MCF 10A (cell line): ENCODE results near the gene DDX1. TPM values are rescaled to one million over a fixed set of nuclear protein-coding genes. Genes with fewer than 3 reads are reported as not detected.

Experiments
- BruUV-seq: library from RNA; stranded (reverse); fragments of 400-500 nt; replicated peaks from 2 replicates; lab custom pipeline; 2021; lab: Mats Ljungman, UMichigan
- CTCF ChIA-PET: fragments of 300-600 bp; sonication (Branson Sonifier 250); formaldehyde crosslinking; extraction: SDS; loops from one replicate; lab custom pipeline; 2021; ENCODE audit warnings: antibody characterized with exemption, inconsistent platforms; lab: Yijun Ruan, JAX
- POLR2A ChIA-PET: fragments of 300-600, 350-650 bp; sonication (Branson Sonifier 250); formaldehyde crosslinking; extraction: SDS; loops from one replicate; lab custom pipeline; 2020; ENCODE audit warnings: antibody characterized with exemption, inconsistent platforms; lab: Yijun Ruan, JAX
- DNase-seq: peaks from one replicate; pipeline ENCODE4 v3.0.0-alpha.2; 2018; ENCODE audit not compliant: unreplicated experiment
- H3K27ac Mint-ChIP-seq: one replicate; pipeline ENCODE4 v1.8.0; 2022; ENCODE audit warnings: mild to moderate bottlenecking, low read depth, mixed read lengths; ENCODE audit not compliant: unreplicated experiment
- H3K27me3 Mint-ChIP-seq: one replicate; pipeline ENCODE4 v1.8.0; 2022; ENCODE audit warnings: mixed read lengths; ENCODE audit not compliant: insufficient read depth, unreplicated experiment
- H3K36me3 Mint-ChIP-seq: one replicate; pipeline ENCODE4 v1.8.0; 2022; ENCODE audit warnings: mild to moderate bottlenecking, moderate library complexity, mixed read lengths; ENCODE audit not compliant: insufficient read depth, unreplicated experiment
- H3K4me1 Mint-ChIP-seq: one replicate; pipeline ENCODE4 v1.8.0; 2022; ENCODE audit warnings: mixed read lengths; ENCODE audit not compliant: insufficient read depth, unreplicated experiment
- H3K4me3 Mint-ChIP-seq: one replicate; pipeline ENCODE4 v1.8.0; 2022; ENCODE audit warnings: mild to moderate bottlenecking, moderate library complexity, mixed read lengths; ENCODE audit not compliant: unreplicated experiment
- H3K9me3 Mint-ChIP-seq: one replicate; pipeline ENCODE4 v1.8.0; 2022; ENCODE audit warnings: mixed read lengths; ENCODE audit not compliant: unreplicated experiment
- CTCF ChIP-seq: fragments of 200-600 bp; IDR thresholded peaks from one replicate; pipeline ENCODE4 v1.8.0; 2022; ENCODE audit warnings: antibody characterized with exemption, mild to moderate bottlenecking; ENCODE audit not compliant: unreplicated experiment
- intact Hi-C: fragments of 100-400 bp; cut with micrococcal nuclease; formaldehyde crosslinking; loops from 2 replicates; pipeline ENCODE4 v1.14.1; 2022
- total RNA-seq: library from RNA; stranded (reverse); gene quantifications from 2 replicates; pipeline ENCODE4 v1.2.3, GENCODE V29; 2022

The DDX1 gene
- total RNA-seq, 1 experiment from 2014 or later: 119 TPM

GRCh38 chr2:15584767-15585469 is 6.8 kb upstream of the DDX1 start:
- peaks cover 5% of the 10 kb centered on the region for H3K36me3 Mint-ChIP-seq
- peaks cover 7% of the 10 kb centered on the region for H3K4me1 Mint-ChIP-seq
- DNase-seq: no peak
- H3K4me3 Mint-ChIP-seq: no peak overlapping the region
- no TSS peak for BruUV-seq
- no peaks in the 10 kb centered on the region for H3K9me3 Mint-ChIP-seq
- ChIA-PET CTCF (interaction anchor here (0.5 to 5.1 kb wide), 3 partner anchors 9 to 926 kb away, joined by 3 to 67 read pairs (median 3); no protein-coding TSS in a partner anchor), POLR2A (interaction anchor here (1.7 kb wide), 1 partner anchor 23 kb away, joined by 4 read pairs; the partner anchor contains the start of gene NBAS)
- intact Hi-C loops: no loop called here
- no peaks in the 10 kb centered on the region for H3K27me3 Mint-ChIP-seq
- no peak overlapping the region for H3K27ac Mint-ChIP-seq
- no peak for TF ChIP-seq CTCF

- H3K4me1 Mint-ChIP-seq: peaks cover 11% of the 10 kb centered on the region
- intact Hi-C loops: loop anchor here (1.0 kb wide), 1 partner anchor 954 kb away; no protein-coding TSS in a partner anchor
- no peak overlapping the region for H3K27ac Mint-ChIP-seq
- H3K4me3 Mint-ChIP-seq: no peak overlapping the region
- no peaks in the 10 kb centered on the region for H3K27me3 Mint-ChIP-seq
- BruUV-seq: no TSS peak
- H3K9me3 Mint-ChIP-seq: no peaks in the 10 kb centered on the region
- peak; percentile 67 for DNase-seq
- POLR2A ChIA-PET: no interaction called here
- H3K36me3 Mint-ChIP-seq: peaks cover 12% of the 10 kb centered on the region
- CTCF ChIA-PET: interaction anchor here (0.5 to 5.1 kb wide), 8 partner anchors 9 to 1068 kb away, joined by 3 to 67 read pairs (median 4); no protein-coding TSS in a partner anchor
- peak; percentile 65 for TF ChIP-seq CTCF
These were observed 3.2 kb upstream of the DDX1 start for GRCh38 chr2:15588329-15588919.

GRCh38 chr2:15591373-15591691 is 336 bp upstream of the DDX1 start:
- no TSS peak for BruUV-seq
- POLR2A ChIA-PET: interaction anchor here (0.7 to 2.1 kb wide), 3 partner anchors 9 to 30 kb away, joined by 3 to 13 read pairs (median 9); partner anchors contain the start of gene NBAS
- intact Hi-C loops: loop anchor here (2.0 kb wide), 1 partner anchor 31 kb away; the partner anchor contains the start of gene NBAS
- CTCF ChIA-PET: interaction anchor here (0.5 to 3.0 kb wide), 3 partner anchors 10 to 44 kb away, joined by 3 to 25 read pairs (median 5); no protein-coding TSS in a partner anchor
- Mint-ChIP-seq H3K4me1 (peaks cover 9% of the 10 kb centered on the region), H3K27me3 (no peaks in the 10 kb centered on the region), H3K9me3 (no peaks in the 10 kb centered on the region), H3K4me3 (peak overlapping the region; percentile 93), H3K27ac (peak overlapping the region; percentile 99), H3K36me3 (peaks cover 24% of the 10 kb centered on the region)
- DNase-seq: no peak
- TF ChIP-seq CTCF: no peak

GRCh38 chr2:15593327-15593705 is 1.6 kb downstream of the DDX1 start:
- no peak for DNase-seq
- Mint-ChIP-seq H3K9me3 (no peaks in the 10 kb centered on the region), H3K4me1 (peaks cover 11% of the 10 kb centered on the region), H3K4me3 (peak overlapping the region; percentile 93), H3K27me3 (no peaks in the 10 kb centered on the region), H3K27ac (peak overlapping the region; percentile 99), H3K36me3 (peaks cover 44% of the 10 kb centered on the region)
- ChIA-PET POLR2A (interaction anchor here (1.5 to 1.9 kb wide), 2 partner anchors 16 to 32 kb away, joined by 6 to 8 read pairs; partner anchors contain the start of gene NBAS), CTCF (no interaction called here)
- intact Hi-C loops: no loop called here
- no TSS peak for BruUV-seq
- no peak for TF ChIP-seq CTCF
